SK-MEL-5 (cell line): Measurements from ENCODE around the gene ASPG. TPM values are rescaled to one million over a fixed set of nuclear protein-coding genes. Genes with fewer than 3 reads are reported as not detected.

ENCODE experiments used
- DNase-seq: peaks from one replicate; pipeline ENCODE4 v3.0.0-alpha.2; 2016; ENCODE audit warnings: low read depth, low spot score
- in situ Hi-C: cut with HindIII; loops from 2 replicates; pipeline ENCODE4 v1.10.0; 2016; ENCODE audit warnings: low sequenced_read_pairs, high pct_unique_total_duplicates, low pct_unique_long_range_greater_than_20kb
- total RNA-seq: library from RNA; depleted of rRNA; stranded (reverse); fragments of >200 nt; shearing (Covaris generic); gene quantifications from 2 replicates; pipeline ENCODE4 v1.2.3, GENCODE V29; 2014

The ASPG gene
- total RNA-seq, 1 experiment from 2014 or later = 1.3 TPM

DNA sequence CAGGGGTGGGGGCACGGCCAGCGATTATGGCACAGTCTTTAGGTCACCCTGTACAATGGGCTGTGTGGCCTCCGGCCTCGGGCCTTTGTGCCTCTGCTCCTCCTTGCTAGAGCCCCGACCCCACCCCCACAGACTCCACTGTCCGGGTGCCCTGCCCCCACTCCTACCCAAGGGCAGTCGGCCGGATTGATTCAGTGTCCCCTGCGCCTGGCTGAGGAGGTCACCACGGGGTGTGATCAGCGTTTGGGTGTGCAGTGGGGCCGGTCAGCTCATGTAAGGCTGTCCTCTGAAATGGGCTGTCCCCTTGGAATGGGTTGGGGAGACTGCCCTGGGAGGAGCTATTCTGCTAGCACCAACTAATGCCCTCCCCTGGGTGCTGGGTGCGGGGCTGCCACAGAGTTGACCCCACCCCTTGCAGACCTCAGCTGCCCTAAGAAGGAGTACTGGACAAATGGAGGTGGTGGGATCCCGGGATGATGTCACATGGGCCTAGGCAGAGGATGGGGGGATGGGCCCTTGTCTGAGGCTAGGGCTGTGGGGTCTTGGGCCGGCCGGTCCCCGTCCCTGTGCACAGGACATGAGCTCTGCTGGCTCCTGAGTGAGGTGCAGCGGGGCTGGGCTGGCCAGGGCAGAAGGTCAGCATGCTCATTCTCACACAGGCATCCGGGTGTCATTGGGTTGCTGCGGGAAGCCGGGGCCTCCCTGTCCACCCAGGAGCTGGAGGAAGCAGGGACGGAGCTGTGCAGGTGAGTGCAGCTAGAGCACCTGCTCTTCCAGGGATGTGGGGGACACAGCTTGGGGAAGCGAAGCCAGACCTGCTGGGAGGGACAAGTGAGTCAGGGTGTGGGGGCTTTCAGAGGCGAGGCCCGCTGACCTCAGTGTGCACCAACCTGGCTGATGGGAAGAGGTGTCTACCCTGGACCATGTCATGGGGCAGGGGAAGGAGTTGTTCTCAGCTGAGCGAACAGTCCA is 23.4 kb downstream of the ASPG start:
- in situ Hi-C loops = no loop called here
- no peak for DNase-seq

GRCh38 chr14:104109731-104110361 is 24.3 kb downstream of the ASPG start:
- in situ Hi-C loops = no loop called here
- DNase-seq = no peak

DNA sequence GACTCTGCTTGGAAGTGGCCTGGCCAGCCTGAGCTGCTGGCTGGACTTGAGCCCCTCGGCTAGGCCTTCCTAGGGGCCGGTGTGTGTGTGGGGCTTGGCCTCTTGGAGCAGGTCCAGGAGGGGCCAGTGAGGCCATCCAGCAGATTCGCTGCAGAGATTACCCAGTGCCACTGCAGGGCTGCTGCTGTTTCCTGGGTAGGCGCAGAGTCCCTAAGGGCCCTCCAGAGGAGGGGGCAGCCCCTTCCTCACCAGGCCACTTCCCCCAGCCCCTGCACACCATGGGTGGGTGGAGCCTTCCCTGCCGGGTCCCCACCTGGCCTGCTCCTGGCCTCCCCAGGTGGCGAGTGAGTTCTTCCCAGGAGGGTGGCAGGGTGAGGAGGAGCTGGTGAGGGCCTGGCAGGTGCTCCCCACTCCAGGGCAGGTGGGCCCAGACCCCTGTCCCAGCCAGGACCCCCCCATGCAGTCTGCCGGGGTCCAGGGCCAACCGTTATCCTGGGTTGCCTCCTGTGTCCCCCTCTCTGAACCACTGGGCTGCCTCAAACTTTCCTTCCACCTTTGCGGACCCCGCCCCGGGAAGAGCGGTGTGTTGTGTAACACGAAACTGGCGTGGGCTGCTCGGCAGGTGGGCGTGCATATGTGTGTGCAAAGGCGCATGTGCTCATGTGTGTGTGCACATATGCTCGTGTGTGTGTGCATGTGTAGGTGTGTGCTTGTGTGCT is 25.1 kb downstream of the ASPG start:
- no peak for DNase-seq
- in situ Hi-C loops = no loop called here

DNA sequence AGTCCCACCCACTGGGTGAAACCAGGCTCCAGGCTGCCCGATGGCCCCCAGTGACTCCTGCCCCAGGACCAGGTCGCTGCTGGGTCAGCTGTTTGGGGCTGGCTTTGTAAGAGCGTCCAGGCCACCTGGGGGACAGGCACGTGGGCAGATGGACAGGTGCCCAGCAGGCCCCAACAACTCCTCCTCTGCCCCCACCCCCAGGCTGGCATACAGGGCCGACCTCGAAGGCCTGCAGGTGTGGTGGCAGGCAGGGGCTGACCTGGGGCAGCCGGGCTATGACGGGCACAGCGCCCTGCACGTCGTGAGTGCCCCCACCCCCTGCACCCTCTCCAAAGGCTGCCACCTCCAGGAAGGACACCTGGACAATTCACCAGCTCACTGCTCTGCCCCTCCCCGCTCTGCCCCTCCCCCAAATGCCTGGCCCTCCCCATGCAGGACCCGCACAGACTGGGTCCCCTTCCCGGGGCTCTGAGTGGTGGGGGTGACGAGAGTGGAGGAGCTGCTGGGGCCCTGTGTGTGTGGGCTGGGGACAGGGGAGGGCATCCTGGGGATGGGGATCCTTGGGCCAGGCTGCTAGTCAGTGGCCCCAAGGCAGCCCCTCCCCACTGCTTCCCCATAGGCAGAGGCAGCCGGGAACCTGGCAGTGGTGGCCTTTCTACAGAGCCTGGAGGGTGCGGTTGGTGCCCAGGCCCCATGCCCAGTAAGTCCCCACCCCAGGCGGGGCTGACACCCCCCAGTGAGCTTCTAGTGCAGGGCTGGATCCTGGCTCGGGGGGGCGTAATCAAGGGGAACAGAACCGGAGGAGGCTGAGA is 26.0 kb downstream of the ASPG start:
- in situ Hi-C loops = no loop called here
- DNase-seq = no peak

DNA sequence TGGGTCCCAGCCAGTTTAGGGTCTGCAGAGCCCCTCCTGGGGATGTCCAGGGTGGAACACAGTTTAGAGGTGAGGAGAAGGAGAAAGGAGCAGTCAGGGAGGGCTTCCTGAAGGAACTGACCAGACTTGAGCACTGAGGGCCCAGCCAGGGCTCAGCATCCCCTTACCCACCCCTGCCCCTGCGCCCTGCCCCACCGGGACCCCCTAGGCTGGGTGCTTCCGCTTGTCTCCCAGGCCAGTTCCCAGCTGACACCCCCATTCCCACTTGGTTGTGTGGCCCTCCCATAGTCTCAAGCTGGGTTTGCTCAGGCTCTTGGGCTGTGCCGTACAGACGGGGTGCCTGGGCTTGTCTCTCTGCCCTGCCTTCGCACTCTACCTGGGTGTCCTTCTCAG is 26.6 kb downstream of the ASPG start:
- no peak for DNase-seq
- in situ Hi-C loops = no loop called here

- DNase-seq = no peak
- in situ Hi-C loops = no loop called here
Observed at GRCh38 chr14:104112609-104113571, 27.4 kb downstream of the ASPG start.

DNA sequence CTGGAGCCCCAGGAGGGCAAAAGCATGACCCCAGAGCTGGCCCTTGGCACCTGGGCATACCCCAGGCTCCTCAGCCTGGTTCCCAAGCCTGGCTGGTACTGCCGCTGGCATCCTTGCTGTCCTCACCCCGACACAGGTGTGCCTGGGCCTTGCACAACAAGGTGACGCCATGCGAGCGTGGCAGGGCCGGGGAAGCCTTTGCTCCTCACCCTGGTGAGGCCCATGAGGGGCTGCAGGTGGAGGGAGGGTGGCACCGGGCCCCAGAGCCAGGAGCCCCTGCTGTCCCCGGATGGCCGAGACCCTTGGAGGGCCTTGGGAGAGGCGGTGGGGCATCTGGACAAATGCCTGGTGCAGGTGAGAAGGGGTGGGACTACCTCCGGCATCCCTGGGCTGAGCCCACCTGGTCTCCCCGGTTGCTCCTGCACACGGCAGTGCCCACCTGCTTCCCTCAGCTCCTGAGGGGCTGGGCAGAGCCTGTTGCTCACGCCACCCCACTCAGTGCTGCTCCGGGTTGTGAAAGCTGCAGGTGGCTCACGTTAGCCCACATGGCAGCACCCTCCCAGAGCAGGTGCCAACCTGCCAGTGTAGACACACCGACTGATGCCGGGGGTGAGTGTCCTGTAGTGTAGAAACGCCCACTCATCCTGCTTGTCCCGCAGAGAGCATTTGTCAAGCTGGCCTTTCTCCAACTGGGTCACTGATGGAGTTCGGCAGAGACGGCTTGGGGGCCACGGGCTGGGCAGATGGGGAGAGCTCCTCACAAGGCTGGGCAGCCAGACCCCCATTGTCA is 28.3 kb downstream of the ASPG start:
- DNase-seq = no peak
- in situ Hi-C loops = no loop called here

- DNase-seq = no peak
- in situ Hi-C loops = no loop called here
Observed at GRCh38 chr14:104114421-104115130, 29.1 kb downstream of the ASPG start.

- in situ Hi-C loops = no loop called here
- DNase-seq = no peak
Observed at GRCh38 chr14:104115131-104115600, 29.7 kb downstream of the ASPG start.

GRCh38 chr14:104115691-104116287 is 30.3 kb downstream of the ASPG start:
- in situ Hi-C loops = no loop called here
- no peak for DNase-seq

GRCh38 chr14:104116288-104116755 is 30.8 kb downstream of the ASPG start:
- DNase-seq = no peak
- in situ Hi-C loops = no loop called here

GRCh38 chr14:104116756-104117340 is 31.3 kb downstream of the ASPG start:
- in situ Hi-C loops = no loop called here
- DNase-seq = no peak

DNA sequence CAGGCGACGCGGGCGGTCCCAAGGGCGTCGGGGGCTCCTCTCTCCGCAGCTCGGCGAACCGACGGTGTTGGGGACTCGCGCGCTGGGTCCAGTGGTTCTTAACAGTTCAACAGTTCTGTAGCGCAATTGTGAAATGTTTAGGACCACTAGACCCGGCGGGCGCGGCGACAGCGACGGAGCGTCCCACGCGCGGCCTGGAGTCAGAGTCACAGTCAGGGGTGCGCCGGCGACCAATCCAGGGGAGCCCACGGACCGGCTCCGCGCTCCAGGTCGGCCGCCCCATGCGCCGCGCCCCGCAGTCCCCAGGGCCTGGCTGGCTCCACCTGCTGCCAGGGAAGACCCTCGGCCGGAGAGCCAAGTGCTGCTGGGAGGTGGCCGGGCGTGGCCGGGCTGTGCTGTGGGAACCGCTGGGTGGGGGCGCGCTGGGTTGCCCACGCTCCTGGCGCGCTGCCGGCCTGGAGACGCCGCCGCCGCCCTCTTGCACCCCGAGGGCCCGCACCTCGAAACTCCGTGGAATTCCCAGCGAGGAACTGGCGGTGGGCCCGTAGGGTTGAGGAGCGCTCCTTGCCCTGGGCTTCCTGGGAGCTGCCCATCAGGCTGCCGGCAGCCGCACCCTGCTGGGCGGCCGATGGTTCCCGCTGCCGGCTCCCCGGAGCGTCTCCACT is 32.0 kb downstream of the ASPG start:
- in situ Hi-C loops = no loop called here
- DNase-seq = no peak
